ENCODE results near the gene PHKB. TPM values are rescaled to one million over a fixed set of nuclear protein-coding genes. Genes with fewer than 3 reads are reported as not detected.

Gene PHKB
- total and polyA plus RNA-seq, 4 donors, result 24.4 to 86.5 (median 42.7) TPM

Other genes starting within 250 kb of the PHKB start
- gene ITFG1, start 268 bp upstream of the PHKB start, total RNA-seq, result 10 to 100 TPM; 50.4 to 61.9 TPM
- gene ITFG1, start 268 bp upstream of the PHKB start, polyA plus RNA-seq, result 10 to 100 TPM; 37.4 to 46.8 TPM

Data from aorta (tissue), 4 donors.